ENCODE measurements around the gene FMN1.

Gene FMN1

DNA sequence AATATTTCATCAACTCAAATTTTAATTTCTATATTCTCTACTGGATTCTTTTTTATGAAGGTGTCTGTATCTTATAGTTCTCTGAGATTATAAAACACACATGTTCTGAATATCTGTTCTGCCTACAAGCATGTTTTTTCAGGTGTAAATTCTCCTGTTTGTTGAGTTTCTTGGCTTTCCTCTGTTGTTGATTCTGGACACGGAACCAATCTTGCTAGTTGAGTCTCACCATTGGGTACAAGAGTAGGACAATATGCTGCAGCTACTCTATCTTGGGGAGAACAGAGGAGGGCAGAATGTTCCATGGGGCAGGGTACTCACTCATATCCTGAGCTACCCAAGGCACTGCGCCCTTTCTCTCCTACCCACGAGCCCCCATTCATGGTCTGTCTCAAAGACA lies 371.8 kb downstream of the FMN1 start:
- no peaks in the 10 kb centered on the region for H3K36me3 ChIP-seq (ENCODE audit: insufficient read depth, low read length)
- no peak overlapping the region for H3K9ac ChIP-seq (ENCODE audit: insufficient read length)
- H3K4me3 ChIP-seq: no peak overlapping the region
- no peak for DNase-seq (ENCODE audit: low read depth, low spot score)
- no peak overlapping the region for H3K27ac ChIP-seq
- no peaks in the 10 kb centered on the region for H3K9me3 ChIP-seq (ENCODE audit: low read depth, low read length)
- no peak for TF ChIP-seq EZH2 (IDR thresholded peaks at IDR 0.05)
- TF ChIP-seq FOXP2 (optimal IDR thresholded peaks at IDR 0.05; ENCODE audit: control extremely low read depth, extremely low read length, insufficient read depth): no peak
- TF ChIP-seq POLR2AphosphoS5 (IDR thresholded peaks at IDR 0.05; ENCODE audit: borderline replicate concordance, low read depth, low read length): no peak

DNA sequence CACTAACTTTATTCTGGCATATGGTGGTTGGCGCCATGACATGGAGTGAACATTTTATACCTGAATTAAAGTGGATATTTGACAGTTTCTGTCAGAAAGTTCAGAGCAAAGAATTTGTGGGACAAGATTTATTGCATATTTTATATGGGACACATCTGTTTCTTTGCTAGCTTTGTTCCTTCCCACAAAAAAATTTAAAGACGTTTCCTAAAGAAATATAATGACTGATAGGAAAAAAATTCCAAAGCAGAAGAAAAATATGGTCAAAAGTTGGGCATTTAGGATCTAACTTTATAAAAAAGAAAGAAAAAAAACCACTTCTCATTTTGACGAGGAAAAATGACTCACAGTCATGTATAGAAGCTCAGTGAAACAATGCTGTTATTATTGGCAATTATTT lies 375.1 kb downstream of the FMN1 start:
- H3K9ac ChIP-seq (ENCODE audit: insufficient read length): no peak overlapping the region
- TF ChIP-seq POLR2AphosphoS5 (IDR thresholded peaks at IDR 0.05; ENCODE audit: borderline replicate concordance, low read depth, low read length): no peak
- TF ChIP-seq FOXP2 (optimal IDR thresholded peaks at IDR 0.05; ENCODE audit: control extremely low read depth, extremely low read length, insufficient read depth): no peak
- TF ChIP-seq EZH2 (IDR thresholded peaks at IDR 0.05): no peak
- no peaks in the 10 kb centered on the region for H3K36me3 ChIP-seq (ENCODE audit: insufficient read depth, low read length)
- H3K9me3 ChIP-seq (ENCODE audit: low read depth, low read length): no peaks in the 10 kb centered on the region
- no peak overlapping the region for H3K4me3 ChIP-seq
- H3K27ac ChIP-seq: no peak overlapping the region
- no peak for DNase-seq (ENCODE audit: low read depth, low spot score)

DNA sequence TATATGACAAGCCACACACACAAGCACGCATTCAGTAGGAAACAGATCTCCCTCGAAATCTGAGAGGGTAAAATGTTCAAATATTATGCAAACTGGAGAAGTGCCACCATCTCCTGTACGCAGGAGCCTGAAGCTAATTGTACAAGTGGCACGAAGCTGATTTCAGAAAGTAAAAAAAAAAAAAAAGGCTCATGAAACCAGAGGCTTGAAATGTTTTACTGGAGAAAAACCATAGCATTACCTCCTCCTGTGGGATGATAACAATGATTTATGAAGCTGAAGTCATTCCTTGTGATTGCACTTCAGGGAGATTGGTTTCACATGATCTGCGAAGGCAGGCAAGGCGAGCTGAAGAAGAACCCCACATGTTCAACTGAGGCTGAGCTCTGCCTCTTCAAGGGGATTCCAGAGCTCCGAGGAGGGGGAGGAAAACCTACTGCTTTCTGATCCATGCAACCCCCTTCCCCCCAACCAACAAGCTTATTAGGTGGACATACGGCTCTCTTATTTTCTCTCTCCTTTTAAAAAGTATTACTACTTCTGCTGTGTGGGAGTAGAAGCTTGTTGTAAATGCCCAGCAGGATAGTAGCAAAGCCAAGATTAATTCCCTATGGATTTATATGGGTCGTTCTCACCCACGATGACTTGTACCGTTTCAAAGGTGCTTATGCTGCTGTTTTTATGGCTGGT lies 375.6 kb downstream of the FMN1 start:
- peak; percentile 6 for DNase-seq (ENCODE audit: low read depth, low spot score)
- no peak overlapping the region for H3K4me3 ChIP-seq
- H3K9me3 ChIP-seq (ENCODE audit: low read depth, low read length): no peaks in the 10 kb centered on the region
- no peak for TF ChIP-seq EZH2 (IDR thresholded peaks at IDR 0.05)
- no peak for TF ChIP-seq POLR2AphosphoS5 (IDR thresholded peaks at IDR 0.05; ENCODE audit: borderline replicate concordance, low read depth, low read length)
- no peak for TF ChIP-seq FOXP2 (optimal IDR thresholded peaks at IDR 0.05; ENCODE audit: control extremely low read depth, extremely low read length, insufficient read depth)
- no peak overlapping the region for H3K9ac ChIP-seq (ENCODE audit: insufficient read length)
- no peak overlapping the region for H3K27ac ChIP-seq
- no peaks in the 10 kb centered on the region for H3K36me3 ChIP-seq (ENCODE audit: insufficient read depth, low read length)

DNA sequence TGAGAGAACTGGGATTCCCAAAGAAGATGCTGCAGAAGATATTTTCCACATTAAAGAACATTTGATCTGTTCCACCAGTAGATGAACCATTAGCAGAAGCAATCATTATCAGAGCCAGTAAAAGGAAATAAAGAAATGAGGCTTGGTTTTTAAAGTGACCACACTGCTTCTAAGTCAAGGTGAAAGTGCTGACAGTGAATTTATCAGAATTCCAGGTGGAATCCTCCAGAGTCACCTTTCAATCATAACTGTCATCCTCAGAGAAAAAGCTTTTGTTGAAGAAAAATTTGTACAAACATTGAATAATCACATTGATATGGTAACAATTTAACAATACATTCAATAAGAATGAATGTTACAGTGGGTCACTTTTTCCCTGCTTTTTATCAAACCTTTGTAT lies 376.9 kb downstream of the FMN1 start:
- no peak for TF ChIP-seq FOXP2 (optimal IDR thresholded peaks at IDR 0.05; ENCODE audit: control extremely low read depth, extremely low read length, insufficient read depth)
- no peak for TF ChIP-seq POLR2AphosphoS5 (IDR thresholded peaks at IDR 0.05; ENCODE audit: borderline replicate concordance, low read depth, low read length)
- TF ChIP-seq EZH2 (IDR thresholded peaks at IDR 0.05): no peak
- no peaks in the 10 kb centered on the region for H3K36me3 ChIP-seq (ENCODE audit: insufficient read depth, low read length)
- H3K27ac ChIP-seq: no peak overlapping the region
- no peaks in the 10 kb centered on the region for H3K9me3 ChIP-seq (ENCODE audit: low read depth, low read length)
- H3K9ac ChIP-seq (ENCODE audit: insufficient read length): no peak overlapping the region
- no peak for DNase-seq (ENCODE audit: low read depth, low spot score)
- no peak overlapping the region for H3K4me3 ChIP-seq

DNA sequence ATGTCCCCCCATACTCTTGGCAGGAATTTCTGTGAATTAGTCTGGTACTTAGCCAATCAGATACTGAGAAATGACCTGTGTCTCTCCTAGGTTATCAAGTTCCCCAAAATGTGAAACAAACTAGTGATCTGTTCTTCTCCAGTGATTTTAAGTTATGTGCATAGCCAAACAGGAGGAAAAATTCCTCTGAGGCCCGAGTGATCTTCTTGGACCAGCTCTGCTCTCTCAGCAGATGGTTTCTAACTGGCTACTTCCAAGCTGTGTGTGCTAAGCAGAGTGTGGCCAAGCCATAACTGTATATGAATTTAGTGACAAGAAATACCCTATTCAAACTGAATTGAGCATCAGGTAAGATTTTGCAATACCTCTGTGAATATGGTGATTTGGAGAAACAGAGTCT lies 387.2 kb downstream of the FMN1 start:
- H3K36me3 ChIP-seq (ENCODE audit: insufficient read depth, low read length): no peaks in the 10 kb centered on the region
- no peak overlapping the region for H3K4me3 ChIP-seq
- H3K27ac ChIP-seq: no peak overlapping the region

DNA sequence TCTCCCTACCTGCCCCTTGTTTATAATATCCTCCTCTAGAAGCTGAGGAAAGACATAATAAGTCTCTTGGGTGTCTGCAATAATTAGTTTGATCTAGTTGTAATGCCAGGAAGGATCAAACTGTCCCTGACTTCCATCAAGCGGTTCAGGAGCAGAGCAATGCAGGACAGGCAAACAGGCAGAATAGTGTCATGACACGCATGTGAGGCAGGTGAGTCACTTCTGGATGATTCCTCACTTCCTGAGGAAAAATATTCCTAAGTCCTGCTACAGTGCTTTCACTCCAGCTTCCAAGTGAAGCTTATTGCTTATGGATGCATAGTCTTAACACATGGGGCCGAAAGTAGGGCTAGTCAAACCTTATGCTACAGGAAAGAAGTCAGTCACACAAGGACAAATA lies 390.9 kb downstream of the FMN1 start:
- no peak overlapping the region for H3K9ac ChIP-seq (ENCODE audit: insufficient read length)
- TF ChIP-seq FOXP2 (optimal IDR thresholded peaks at IDR 0.05; ENCODE audit: control extremely low read depth, extremely low read length, insufficient read depth): no peak
- no peak for TF ChIP-seq EZH2 (IDR thresholded peaks at IDR 0.05)
- no peak for TF ChIP-seq POLR2AphosphoS5 (IDR thresholded peaks at IDR 0.05; ENCODE audit: borderline replicate concordance, low read depth, low read length)
- no peak for DNase-seq (ENCODE audit: low read depth, low spot score)
- no peak overlapping the region for H3K27ac ChIP-seq
- H3K4me3 ChIP-seq: no peak overlapping the region
- no peaks in the 10 kb centered on the region for H3K9me3 ChIP-seq (ENCODE audit: low read depth, low read length)
- no peaks in the 10 kb centered on the region for H3K36me3 ChIP-seq (ENCODE audit: insufficient read depth, low read length)

More for the DNA sequence above, 387.2 kb downstream of the FMN1 start:
- DNase-seq (ENCODE audit: low read depth, low spot score): no peak
- Histone ChIP-seq H3K9me3 (ENCODE audit: low read depth, low read length) (no peaks in the 10 kb centered on the region), H3K9ac (ENCODE audit: insufficient read length) (no peak overlapping the region)
- no peak for TF ChIP-seq EZH2 (IDR thresholded peaks at IDR 0.05)
- no peak for TF ChIP-seq FOXP2 (optimal IDR thresholded peaks at IDR 0.05; ENCODE audit: control extremely low read depth, extremely low read length, insufficient read depth)
- TF ChIP-seq POLR2AphosphoS5 (IDR thresholded peaks at IDR 0.05; ENCODE audit: borderline replicate concordance, low read depth, low read length): no peak

DNA sequence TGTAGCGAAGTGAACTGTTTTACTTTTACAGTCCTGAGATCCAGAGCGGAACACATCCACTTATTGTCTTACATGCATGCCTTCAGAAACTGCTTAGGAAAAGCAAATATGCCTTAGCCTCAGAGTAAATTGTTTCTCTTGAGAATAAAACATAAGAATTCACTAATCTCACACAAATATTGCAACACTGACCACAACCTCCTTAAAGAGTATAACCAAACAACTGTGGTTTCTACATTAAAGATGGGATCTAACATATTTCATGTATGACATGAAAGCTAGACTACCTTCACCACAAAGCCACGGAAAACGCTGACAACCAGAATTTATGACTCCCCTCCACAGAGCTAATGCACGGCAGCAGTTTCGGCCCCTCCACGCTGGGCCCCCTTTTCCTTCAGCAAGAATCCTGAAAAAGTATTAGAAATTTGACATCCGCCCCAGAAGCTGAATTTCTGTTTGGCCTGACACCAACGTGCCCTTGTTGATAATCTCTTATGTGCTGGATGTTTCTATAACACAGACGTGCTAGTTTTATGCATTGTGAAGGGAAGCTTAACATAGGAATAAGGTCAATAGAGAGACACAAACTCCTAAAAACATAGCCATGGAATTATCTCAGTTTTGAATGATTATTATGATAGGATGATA lies 392.1 kb downstream of the FMN1 start:
- H3K9me3 ChIP-seq (ENCODE audit: low read depth, low read length): no peaks in the 10 kb centered on the region

DNA sequence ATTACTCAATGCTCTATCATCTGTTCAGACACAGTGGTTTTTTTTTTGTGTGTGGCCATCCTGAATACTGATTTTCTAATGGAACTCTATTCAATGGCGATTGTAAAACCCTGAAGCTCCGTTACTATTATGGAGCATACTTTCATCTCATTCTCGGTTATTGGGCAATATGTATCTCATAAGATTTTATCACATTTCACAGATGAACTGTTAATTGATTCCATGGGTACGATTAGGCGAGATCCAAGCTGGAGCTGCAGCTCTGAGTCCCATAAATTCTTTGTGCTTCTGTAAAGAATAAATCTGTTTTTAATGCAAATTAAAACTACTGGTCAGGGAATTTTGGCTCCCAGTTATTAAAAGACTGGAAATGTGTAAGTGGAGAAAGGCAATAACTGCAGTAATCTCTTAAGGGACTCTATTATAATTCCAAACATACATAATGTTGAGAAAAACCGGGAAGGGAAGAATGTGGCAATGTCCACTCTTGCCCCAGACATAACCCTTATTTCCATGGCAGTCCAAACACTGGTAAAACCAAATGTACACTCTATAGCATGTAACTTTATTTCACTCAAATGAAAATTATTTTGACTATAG lies 394.5 kb downstream of the FMN1 start:
- H3K36me3 ChIP-seq (ENCODE audit: insufficient read depth, low read length): no peaks in the 10 kb centered on the region
- no peak for DNase-seq (ENCODE audit: low read depth, low spot score)
- H3K9ac ChIP-seq (ENCODE audit: insufficient read length): no peak overlapping the region
- no peak overlapping the region for H3K4me3 ChIP-seq
- TF ChIP-seq FOXP2 (optimal IDR thresholded peaks at IDR 0.05; ENCODE audit: control extremely low read depth, extremely low read length, insufficient read depth) (no peak), EZH2 (IDR thresholded peaks at IDR 0.05) (no peak), POLR2AphosphoS5 (IDR thresholded peaks at IDR 0.05; ENCODE audit: borderline replicate concordance, low read depth, low read length) (no peak)
- no peak overlapping the region for H3K27ac ChIP-seq
- H3K9me3 ChIP-seq (ENCODE audit: low read depth, low read length): no peaks in the 10 kb centered on the region

More for the DNA sequence above, 392.1 kb downstream of the FMN1 start:
- H3K36me3 ChIP-seq (ENCODE audit: insufficient read depth, low read length): no peaks in the 10 kb centered on the region
- no peak overlapping the region for H3K4me3 ChIP-seq
- TF ChIP-seq POLR2AphosphoS5 (IDR thresholded peaks at IDR 0.05; ENCODE audit: borderline replicate concordance, low read depth, low read length) (no peak), EZH2 (IDR thresholded peaks at IDR 0.05) (no peak), FOXP2 (optimal IDR thresholded peaks at IDR 0.05; ENCODE audit: control extremely low read depth, extremely low read length, insufficient read depth) (no peak)
- H3K27ac ChIP-seq: no peak overlapping the region
- no peak overlapping the region for H3K9ac ChIP-seq (ENCODE audit: insufficient read length)
- DNase-seq (ENCODE audit: low read depth, low spot score): peak; percentile 22

All from SK-N-MC (cell line).